ENCODE data around the gene DGKG. TPM values are rescaled to one million over a fixed set of nuclear protein-coding genes. Genes with fewer than 3 reads are reported as not detected.
A peak's percentile ranks its signal among the peaks of the same experiment; 100 is the strongest.

DGKG gene
- total RNA-seq (2014; rRNA removed; shearing (Covaris generic)) = 20.3 and 22.0 TPM in 2 replicates
- 11.1 and 14.2 TPM in 2 replicates for polyA plus RNA-seq (2015; cell fraction: cytosol; rRNA removed)
- 8.0 and 10.8 TPM in 2 replicates for polyA plus RNA-seq (2015; cell fraction: nucleus; rRNA removed)

DNA sequence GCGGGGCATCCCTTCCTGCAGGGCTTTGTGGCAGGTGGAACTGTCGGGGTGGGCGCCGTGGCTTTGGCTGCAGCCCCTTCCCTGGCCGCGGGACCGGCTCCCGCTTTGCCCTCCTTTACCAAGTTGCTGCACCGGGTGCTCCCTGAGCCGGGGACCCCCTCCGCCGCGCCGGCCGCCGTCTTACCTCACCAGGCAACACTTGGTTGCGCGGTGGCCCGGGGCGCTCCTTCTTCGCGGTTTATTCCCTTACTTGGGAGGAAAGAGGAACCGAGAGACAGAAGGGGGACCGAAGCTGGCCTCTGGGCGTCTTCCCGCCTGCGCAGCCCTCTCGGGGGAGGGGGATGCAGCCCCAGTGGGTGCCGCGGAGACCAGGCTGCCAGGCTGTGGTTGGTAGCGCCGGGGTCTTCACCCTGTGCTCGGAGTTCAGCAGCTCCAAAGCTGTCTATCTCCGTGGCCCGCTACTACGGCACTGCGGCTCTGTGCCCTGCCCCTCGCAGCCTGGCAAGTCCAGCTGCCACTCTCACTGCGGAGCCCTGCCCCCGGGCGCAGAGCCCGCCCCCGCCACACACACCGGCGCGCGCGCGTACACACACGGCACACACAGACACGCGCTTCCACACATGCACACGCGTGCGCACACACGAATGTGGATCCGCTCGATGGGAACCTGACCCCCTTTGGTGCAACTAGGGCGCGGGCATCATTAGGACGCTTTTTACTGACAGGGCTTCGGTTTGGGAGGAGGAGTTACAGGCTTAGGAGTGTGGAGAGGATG lies at the start of gene DGKG:
TSS of gene DGKG (minus strand) at position 473 of the 775 bp plus-strand sequence. CDS start 41,775 bp downstream, outside the sequence.
- peak; percentile 39 for DNase-seq (ENCODE audit: low read depth)

DNA sequence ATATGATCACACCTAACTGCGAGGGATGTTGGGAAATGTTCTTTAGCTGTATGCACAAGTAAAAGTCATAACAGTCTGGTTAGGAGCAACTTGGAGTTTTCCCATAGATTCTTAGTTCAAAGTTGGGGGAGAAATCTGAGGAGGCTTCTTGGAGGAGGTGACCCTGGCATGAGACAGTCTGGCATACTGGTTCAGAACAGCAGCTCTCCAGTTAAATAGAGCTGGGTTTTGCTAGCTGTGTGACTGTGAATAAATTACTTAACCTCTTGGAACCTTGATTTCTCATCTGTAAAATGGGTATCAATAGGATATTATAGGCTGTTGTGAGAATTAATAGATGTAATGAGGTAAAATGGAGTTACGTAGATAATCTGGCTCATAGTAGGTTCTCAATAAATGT lies 49.1 kb upstream of the DGKG start:
- DNase-seq (ENCODE audit: low read depth) = no peak

DNA sequence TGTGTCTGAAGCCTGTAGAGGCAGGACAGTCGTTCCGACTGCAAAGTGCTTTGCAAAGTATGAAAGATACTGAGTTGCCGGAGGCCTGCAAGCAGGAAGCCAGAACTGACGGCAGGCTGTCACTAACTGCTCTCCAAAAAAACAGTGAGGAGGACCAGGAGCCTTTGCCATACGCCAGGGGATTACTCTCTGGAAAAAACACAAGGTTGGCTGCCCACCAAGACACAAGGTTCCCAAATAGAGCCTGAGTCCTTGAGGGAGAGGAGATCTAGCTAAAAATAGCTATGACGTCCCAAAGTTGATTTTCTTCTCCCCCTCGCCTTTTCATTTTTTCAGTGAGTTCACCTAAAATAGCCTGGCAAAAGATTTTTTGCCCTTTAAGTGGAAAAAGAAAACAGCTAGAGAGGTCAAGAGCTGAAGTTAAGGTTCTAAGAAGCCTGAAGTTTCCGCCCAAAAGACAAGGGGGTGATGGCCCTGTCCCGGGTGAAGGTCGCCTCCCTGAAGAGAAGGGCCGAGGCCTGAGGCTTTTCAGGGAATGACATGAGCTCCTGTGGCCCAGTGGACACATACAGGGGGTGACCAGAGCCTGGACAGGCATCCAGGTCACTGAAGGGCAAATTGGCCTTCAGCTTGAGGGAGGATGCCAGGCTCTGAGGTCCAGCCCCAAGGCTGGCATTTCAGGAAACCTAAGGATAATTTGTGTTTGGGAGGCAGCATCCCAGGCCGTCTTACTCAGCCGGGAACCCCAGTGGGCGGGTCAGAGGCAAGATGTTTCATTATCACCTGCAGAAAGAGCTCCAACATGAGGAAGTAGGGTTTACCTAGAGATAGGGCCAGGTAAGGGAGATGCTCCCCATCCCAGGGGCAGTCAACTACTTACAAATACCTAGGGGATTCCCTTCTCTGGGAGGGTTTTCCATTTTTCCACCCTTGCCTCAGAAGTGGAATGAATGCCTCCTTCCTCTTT lies 44.9 kb upstream of the DGKG start:
- no peak for DNase-seq (ENCODE audit: low read depth)

DNA sequence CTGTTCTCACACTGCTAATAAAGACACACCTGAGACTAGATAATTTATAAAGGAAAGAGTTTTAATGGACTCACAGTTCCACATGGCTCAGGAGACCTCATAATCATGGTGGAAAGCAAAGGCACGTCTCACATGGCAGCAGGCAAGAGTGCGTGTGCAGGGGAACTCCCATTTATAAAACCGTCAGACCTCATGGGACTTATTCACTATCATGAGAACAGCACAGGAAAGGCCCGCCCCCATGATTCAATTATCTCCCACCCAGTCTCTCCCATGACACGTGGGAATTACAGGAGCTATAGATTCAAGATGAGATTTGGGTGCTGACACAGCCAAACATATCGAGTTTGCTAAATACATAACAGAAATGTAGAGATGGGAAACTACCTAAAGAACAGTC lies 39.5 kb upstream of the DGKG start:
- DNase-seq (ENCODE audit: low read depth) = no peak

DNA sequence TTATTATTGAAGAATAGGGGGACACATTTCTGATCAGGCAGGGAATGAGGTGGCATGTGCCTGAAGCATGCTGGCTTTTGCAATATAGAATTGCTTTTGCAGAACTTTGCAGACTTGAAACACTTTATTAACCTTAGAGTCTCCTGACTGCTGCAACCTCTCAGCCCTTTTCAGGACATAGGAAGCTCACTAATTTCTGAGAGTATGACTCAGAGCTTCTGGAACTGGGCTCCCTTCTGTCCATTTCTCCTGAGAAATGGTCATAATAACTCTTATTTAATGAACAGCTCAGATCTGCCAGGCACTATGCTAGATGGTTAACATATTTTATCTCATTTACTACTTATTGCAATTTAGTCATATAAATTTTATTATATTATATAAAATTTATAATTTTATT lies 38.6 kb upstream of the DGKG start:
- DNase-seq (ENCODE audit: low read depth) = peak; percentile 35

DNA sequence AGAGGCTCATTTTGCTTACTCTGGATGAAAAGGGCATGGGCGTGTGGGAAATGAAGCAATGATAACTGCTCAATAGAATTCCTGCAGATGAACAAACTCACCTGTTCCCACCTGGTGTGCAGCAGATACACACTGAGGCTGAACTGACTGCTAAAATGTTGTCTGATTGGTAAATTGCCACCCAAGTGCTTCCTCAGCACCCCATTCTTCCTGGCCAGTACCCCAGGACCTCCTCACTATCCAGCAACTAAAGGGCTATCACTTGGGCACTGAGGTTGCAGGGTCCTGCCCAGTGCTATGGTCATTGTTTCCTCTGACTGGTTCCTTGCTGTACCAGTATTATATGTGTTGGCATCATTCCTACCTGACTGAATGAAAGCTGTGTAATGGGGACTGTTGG lies 38.0 kb upstream of the DGKG start:
- DNase-seq (ENCODE audit: low read depth) = no peak

DNA sequence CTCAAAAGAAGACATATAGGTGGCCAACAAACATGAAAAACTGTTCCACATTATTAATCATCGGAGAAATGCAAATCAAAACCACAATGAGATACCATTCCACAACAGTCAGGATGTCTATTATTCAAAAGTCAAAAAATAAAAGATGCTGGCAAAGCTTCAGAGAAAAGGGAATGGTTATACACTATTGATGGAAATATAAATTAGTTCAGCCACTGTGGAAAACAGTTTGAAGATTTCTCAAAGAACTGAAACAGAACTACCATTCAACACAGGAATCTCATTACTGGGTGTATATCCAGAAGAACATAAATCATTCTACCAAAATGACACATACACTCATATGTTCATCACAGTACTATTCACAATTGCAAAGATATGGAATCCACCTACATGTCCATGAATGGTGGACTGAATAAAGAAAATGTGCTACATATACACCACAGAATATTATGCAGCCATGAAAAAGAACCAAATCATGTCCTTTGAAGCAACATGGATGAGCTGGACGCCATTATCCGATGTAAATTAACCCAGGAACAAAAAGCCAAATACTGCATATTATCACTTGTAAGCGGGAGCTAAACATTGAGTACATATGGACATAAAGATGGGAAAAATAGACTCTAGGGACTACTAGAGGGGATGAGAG lies 32.7 kb upstream of the DGKG start:
- no peak for DNase-seq (ENCODE audit: low read depth)

DNA sequence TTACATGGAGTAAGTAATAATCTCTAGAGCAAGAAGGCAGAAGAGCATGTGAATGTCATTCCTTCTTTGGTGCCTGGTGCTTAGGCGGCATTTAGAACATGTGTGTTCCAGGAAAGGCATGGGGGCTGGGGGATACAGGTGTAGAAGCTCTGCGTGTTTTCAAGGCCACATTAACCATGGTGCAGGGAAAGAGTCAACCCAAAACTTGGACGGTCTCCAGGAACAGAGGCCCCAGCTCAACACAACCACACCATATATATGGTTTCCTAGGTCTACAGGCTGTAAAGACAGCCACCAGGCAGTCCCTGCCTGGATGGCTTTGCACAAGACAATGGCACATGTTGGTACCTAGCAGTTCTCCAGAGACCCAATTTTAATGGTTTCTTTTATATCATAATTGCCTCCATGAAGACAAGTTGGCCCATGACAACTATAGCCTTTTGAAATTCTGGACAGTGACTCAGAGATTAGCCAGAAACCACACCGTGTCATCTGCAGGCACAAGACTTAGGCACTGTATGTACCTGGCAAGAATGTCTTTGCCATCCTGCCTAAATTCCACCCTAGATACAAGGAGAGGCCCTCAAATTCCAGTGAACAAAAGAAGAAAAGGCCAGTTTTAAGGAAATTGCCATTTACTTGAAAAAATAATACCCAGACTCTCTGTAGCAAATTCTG lies 25.0 kb upstream of the DGKG start:
- no peak for DNase-seq (ENCODE audit: low read depth)

DNA sequence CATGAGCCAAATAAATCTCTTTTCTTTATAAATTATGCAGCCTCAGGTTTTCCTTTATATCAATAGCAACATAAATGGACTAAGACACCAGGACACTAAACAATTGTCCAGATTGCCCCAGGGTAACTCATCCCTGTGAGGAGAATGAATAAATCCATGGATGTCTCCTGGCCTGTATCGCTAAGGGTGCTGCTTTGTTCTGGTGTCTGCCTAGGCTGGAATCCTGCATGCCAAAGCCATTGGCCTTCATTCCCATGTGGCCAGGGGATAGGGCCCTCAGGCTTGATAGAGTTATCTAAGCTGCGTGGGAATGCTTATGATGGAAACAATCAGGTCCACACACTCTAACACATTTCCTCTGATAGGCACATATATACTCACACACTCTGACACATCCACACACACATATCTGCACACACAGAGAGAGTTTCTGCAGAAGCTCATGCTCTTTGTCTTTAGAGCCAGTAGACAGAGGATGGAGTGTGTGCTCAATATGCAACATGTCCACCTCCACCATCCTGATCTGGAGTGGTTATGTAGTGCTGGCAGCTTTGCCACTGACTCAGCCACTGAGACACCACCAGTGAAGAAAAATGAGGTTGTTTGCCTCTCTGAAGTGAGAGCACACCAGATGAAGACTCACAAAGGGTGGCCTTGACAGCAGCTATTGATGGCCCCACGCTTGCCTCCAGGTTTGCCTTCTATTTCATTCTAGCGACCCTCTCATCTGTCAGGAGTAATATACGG lies 24.0 kb upstream of the DGKG start:
- DNase-seq (ENCODE audit: low read depth) = no peak

DNA sequence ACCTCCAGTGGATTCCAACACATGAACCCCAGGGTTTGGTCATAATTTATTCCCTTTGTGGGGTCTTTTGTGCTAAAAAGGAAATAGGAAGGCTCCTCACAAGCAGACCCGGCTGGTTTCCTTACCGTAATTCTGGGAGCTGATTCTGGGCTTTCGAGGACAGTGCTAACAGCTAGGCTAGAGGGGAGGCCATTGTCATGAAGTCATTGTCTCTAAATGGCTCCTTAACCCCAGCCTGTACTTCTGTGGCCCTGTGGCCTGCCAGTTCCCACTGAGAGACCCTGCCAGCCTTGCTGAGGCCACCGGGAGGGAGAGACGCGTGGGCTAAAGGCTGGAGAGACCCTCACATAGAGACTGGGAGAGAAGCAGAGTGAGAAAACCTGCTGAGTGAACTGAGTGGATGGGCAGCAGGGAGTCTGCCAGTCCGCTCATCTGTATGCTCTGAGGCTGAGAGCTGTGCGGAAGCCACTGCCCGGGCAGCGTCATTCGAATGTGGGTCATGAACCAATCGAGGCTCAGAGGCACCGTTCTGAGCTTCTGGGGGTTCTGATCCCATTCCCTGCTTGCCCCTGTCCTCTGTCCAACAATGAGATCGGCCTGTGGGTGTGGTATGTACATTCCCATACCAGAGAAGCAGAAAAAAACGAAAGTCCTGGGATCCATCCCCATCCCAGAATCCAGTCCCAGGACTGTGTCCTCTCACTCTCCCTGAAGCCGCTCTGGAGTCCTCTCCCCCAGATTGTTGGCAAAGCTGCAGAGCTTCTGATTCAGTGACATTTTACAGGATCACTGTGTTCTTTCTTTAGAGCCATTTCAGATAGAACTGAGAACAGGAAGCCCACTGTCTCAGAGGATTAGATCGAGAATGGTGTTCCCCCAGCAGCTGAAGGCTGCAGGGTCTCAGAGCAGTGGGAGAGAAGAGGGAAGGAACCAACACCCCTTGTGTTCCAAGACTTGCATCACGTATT lies 21.3 kb upstream of the DGKG start:
- DNase-seq (ENCODE audit: low read depth) = no peak

DNA sequence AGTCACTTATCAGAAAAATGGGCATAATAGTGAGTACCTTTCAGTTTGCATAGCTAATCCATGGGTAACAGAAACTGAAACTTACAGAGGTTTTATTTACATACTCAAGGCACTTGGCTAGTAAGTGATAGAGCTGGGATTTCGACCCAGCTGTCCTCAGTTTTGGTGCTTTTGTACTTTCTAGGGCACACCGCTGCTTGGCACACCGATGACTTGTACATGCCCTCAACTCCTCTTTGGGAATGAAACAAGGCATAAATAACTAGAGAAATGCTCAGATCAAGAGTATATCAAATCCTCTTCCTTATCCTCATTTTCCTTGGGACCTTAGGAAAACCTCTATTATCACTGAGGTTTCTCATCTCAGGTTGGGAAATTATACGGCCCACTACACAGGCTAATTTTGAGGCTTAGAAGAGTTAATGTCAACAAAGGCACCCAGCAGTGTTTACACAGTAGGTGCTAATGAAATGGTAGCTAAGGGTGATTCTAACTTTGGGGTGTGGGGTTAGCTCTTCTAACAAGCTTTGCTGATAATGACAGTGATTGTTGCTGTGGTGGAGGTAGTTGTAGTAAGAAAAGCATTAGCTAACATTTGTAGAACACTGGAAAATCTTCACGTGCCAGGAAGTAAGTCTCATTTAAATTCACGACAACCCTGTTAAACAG lies 20.3 kb upstream of the DGKG start:
- no peak for DNase-seq (ENCODE audit: low read depth)

DNA sequence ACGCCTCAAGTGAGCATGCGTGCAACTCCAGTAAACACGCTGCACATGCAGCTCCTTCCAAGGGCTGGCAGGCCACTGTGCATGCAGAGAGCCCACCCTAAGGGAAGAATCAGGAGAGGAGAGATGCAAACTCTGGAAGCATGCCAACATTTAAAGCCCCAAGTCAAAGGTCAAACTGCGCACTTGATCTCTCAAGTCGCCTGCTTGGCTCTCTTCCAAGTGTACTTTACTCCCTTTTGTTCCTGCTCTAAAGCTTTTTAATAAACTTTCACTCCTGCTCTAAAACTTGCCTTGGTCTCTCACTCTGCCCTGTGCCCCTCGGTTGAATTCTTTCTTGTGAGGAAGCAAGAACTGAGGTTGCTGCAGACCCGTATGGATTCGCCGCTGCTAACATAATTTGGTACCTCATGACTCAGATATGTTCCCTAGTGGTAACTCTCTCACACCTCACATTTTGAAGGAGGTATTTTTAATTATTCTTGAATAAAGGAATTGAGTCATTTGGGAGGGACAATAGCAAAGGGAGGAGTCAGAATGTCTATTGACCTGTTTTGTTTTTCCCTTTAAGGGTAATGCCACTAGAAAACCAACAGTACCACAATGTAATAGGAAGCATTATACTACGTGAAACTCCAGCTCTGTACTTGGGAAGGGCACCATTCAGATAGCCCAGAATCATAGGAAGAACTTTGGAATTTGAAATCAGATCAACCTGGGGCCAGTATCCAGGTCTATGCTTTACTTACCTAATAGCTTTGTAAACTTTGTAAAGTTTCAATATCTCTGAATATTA lies 19.6 kb upstream of the DGKG start:
- DNase-seq (ENCODE audit: low read depth) = no peak

DNA sequence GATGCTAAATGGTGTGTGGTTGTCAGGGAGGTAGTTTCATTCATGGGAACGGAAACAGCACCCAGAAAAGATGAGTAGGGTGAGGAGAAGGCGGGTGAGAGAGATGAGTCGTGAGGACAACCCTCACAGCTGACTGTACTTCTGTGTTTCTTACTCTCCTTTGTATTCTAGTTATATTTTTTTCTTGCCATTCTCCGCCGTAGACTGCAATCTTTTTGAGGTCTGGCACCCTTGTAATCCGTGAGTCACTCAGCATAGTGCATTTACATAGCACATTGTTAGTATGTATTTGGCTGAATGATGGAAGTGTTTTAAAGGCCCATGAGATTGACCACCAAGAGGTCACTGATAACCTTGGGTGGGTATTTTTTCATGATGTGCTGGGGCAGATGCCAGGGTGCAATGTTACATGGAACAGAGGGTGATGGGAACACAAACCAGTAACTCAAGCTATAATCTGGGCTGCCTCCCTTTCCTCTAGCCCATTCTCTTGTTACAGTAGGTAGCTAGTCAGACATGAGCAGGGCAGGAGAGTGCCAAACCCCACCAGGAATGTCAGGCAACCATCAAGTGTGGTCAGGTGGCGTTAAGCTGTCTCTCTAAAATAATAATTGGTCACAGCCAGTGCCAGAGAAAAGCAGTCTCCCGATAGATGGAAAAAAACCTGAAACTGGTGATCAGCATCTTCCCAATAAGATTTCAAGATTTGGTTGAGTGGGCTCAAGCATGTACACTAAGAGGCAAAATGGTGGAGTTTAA lies 18.8 kb upstream of the DGKG start:
- DNase-seq (ENCODE audit: low read depth) = peak; percentile 75

DNA sequence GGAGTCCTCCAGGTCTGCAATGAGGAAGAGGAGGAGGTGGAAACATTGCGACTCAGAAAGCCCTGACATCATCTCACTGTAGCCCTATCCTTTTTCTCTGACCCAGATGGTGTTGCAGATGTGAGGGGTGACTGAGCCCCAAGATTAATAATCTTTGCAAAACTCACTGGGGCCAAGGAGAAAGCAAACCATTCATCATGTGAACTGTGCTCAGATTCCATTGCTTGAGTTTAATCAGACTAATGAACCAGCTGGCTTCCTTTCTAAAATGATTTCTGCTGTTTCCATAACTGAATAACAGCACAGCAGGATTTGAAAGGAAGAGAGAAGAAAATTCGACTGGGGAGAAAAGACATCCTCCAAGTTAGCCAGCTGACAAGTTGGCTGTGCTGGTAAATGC lies 13.4 kb upstream of the DGKG start:
- DNase-seq (ENCODE audit: low read depth) = no peak

DNA sequence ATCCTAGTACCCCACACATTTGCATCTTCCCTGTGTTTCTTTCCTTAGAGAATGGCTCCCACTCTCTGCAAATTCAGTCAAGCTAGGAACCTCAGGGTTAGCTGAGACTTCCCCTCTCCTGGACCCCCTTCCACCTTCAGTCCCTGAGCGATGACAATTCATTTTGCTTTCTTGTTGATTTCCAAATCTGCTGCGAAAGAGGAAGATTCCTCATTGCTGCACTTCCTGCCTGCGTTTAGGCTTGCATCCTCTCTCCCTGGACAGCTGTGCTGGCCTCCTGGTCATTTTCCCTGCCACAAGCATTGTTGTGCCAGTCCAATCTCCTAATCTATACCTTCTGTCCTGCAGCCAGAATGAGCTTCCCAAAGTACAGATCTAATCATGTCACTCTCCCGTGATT lies 12.3 kb upstream of the DGKG start:
- DNase-seq (ENCODE audit: low read depth) = no peak

DNA sequence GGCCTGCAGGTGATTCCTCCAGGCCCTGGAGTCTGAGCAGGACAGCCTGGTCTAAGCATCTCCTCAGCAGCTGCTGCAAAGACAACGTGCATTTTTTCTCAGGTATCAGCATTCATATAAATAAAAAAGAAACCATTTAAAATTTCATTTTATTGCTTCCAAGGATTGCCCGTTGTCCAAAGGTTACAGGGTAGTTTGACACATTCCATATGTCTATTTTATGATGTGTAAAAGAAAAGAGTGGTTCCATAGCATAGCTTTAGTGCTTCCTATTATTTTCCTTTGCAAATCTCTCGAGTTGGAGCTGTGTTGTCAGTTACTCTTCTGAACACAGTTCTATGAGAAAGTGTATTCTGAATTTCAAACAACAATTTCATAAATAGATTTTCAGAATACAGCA lies 7.2 kb upstream of the DGKG start:
- DNase-seq (ENCODE audit: low read depth) = no peak

DNA sequence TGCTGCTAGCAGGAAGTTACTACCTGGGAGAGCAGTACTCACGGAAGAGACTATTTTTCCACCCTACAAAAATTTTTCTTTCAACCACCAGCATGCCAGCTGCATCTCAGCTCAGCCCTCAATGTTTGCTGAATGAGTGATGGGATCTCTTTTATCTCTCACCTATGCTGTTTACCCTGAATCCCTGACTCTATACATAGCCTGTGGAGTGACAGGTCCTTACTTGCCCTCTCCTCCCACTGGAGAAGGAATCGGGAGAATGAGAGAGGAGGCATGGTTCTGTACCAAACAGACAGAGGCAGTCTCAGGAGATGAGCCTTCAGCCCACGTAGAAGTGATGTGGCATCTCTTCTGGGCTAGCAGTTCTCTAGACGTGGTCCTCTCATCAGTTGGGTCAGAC lies 6.7 kb upstream of the DGKG start:
- DNase-seq (ENCODE audit: low read depth) = no peak

Measured in HT1080 (cell line).